H1 (cell line): ENCODE results near the gene SLC17A1. TPM values are rescaled to one million over a fixed set of nuclear protein-coding genes. Genes with fewer than 3 reads are reported as not detected.

Experiments used
- CTCF ChIA-PET: fragments of 300-600 bp; sonication (Branson Sonifier 250); formaldehyde crosslinking; loops from one replicate; lab custom pipeline; 2021; ENCODE audit not compliant: partially characterized antibody; lab: Charles Lee
- POLR2A ChIA-PET: fragments of 300-600 bp; sonication (Branson Sonifier 250); formaldehyde crosslinking; loops from one replicate; lab custom pipeline; 2021; ENCODE audit warnings: inconsistent platforms; ENCODE audit not compliant: partially characterized antibody; lab: Charles Lee
- DNase-seq, 2 experiments: peaks; one replicate each; pipeline versions ENCODE4 v3.0.0 to v3.0.0-alpha.2; 2010 to 2022; ENCODE audit warnings: low spot score in 2 of 2, low read depth in 1 of 2, mixed read lengths in 1 of 2
- FAIRE-seq: peaks from 2 replicates; lab custom pipeline; 2011; peaks lifted over from hg19 to GRCh38; lab: Jason Lieb, UNC
- H2AFZ ChIP-seq: 2 replicates; pipeline ENCODE4 v1.8.1; 2012; ENCODE audit warnings: low read length, inconsistent platforms
- H2AK5ac ChIP-seq: 2 replicates; pipeline ENCODE4 v1.6.1; 2013; ENCODE audit warnings: low read depth, low read length
- H2BK120ac ChIP-seq: replicated peaks from 2 replicates; pipeline ENCODE3; 2013; ENCODE audit warnings: low read depth, low read length, inconsistent platforms
- H2BK12ac ChIP-seq: 2 replicates; pipeline ENCODE4 v1.6.1; 2013; ENCODE audit warnings: low read depth, low read length
- H2BK15ac ChIP-seq: 2 replicates; pipeline ENCODE4 v1.6.1; 2013; ENCODE audit warnings: low read length
- H2BK20ac ChIP-seq: 2 replicates; pipeline ENCODE4 v1.6.1; 2013; ENCODE audit warnings: low read length
- H2BK5ac ChIP-seq: 2 replicates; pipeline ENCODE4 v1.6.1; 2013; ENCODE audit warnings: low read depth, low read length
- H3K14ac ChIP-seq: 2 replicates; pipeline ENCODE4 v1.6.1; 2013; ENCODE audit warnings: inconsistent platforms; ENCODE audit not compliant: insufficient read length
- H3K18ac ChIP-seq: 2 replicates; pipeline ENCODE4 v1.6.1; 2013; ENCODE audit warnings: low read length; ENCODE audit errors: extremely low read depth
- H3K23ac ChIP-seq: 2 replicates; pipeline ENCODE4 v1.6.1; 2013; ENCODE audit warnings: inconsistent platforms; ENCODE audit not compliant: insufficient read length
- H3K23me2 ChIP-seq: 2 replicates; pipeline ENCODE4 v1.6.1; 2013; ENCODE audit warnings: low read depth, low read length
- H3K27ac ChIP-seq: 2 replicates; pipeline ENCODE4 v1.6.1; 2011; ENCODE audit warnings: low read depth, low read length, inconsistent platforms
- H3K27me3 ChIP-seq, 4 experiments: replicated peaks in 1 of 4; 1 replicate in 1 of 4; 2 replicates in 3 of 4; pipeline versions ENCODE4 v1.6.1 to v1.8.1; 2011 to 2013; ENCODE audit warnings: low read length in 3 of 4, mild to moderate bottlenecking in 3 of 4, inconsistent platforms in 2 of 4, mixed read lengths in 2 of 4, moderate library complexity in 1 of 4; ENCODE audit not compliant: control insufficient read depth in 3 of 4, insufficient read depth in 3 of 4; ENCODE audit errors: extremely low read depth in 1 of 4
- H3K36me3 ChIP-seq, 4 experiments: 2 replicates each; pipeline versions ENCODE4 v1.6.1 to v1.8.1; 2011 to 2013; ENCODE audit warnings: mild to moderate bottlenecking in 4 of 4, low read length in 3 of 4, moderate library complexity in 2 of 4, control low read depth in 1 of 4, inconsistent platforms in 1 of 4; ENCODE audit not compliant: insufficient read depth in 4 of 4, control insufficient read depth in 2 of 4
- H3K4ac ChIP-seq: replicated peaks from 2 replicates; pipeline ENCODE3; 2013; ENCODE audit warnings: low read length, low read depth, mixed read lengths, inconsistent platforms; ENCODE audit not compliant: insufficient read length
- H3K4me1 ChIP-seq, 4 experiments: replicated peaks in 1 of 4; 1 replicate in 1 of 4; 2 replicates in 3 of 4; pipeline versions ENCODE4 v1.6.1 to v1.8.1; 2011 to 2013; ENCODE audit warnings: low read length in 3 of 4, inconsistent platforms in 2 of 4, mixed read lengths in 1 of 4; ENCODE audit not compliant: insufficient read depth in 4 of 4, control insufficient read depth in 3 of 4
- H3K4me2 ChIP-seq, 2 experiments: 2 replicates each; pipeline versions ENCODE4 v1.6.1 to v1.8.1; 2011 to 2013; ENCODE audit warnings: low read depth in 2 of 2, low read length in 2 of 2, control low read depth in 1 of 2, inconsistent platforms in 1 of 2, mild to moderate bottlenecking in 1 of 2; ENCODE audit not compliant: insufficient read depth in 1 of 2
- H3K4me3 ChIP-seq, 4 experiments: fragments of 200-600, 300-600 bp in 1 of 4; sonication (generic), shearing (Covaris generic), sonication (Bioruptor Twin) in 1 of 4; 2 replicates each; pipeline versions ENCODE4 v1.5.1 to v1.8.1; 2011 to 2016; ENCODE audit warnings: low read length in 4 of 4, low read depth in 3 of 4, control low read depth in 2 of 4, inconsistent platforms in 2 of 4, mild to moderate bottlenecking in 2 of 4, mixed read lengths in 1 of 4, moderate library complexity in 1 of 4; ENCODE audit not compliant: insufficient read depth in 2 of 4; ENCODE audit errors: extremely low read depth in 1 of 4
- H3K56ac ChIP-seq: replicated peaks from 2 replicates; pipeline ENCODE3; 2013; ENCODE audit warnings: low read depth, mild to moderate bottlenecking, mixed read lengths, low read length, inconsistent platforms; ENCODE audit not compliant: insufficient read length
- H3K79me1 ChIP-seq: 2 replicates; pipeline ENCODE4 v1.6.1; 2013; ENCODE audit warnings: low read depth, low read length, control low read depth
- H3K79me2 ChIP-seq, 2 experiments: 2 replicates each; pipeline versions ENCODE4 v1.6.1 to v1.8.1; 2012 to 2013; ENCODE audit warnings: low read length in 2 of 2, mild to moderate bottlenecking in 2 of 2, inconsistent platforms in 1 of 2; ENCODE audit not compliant: insufficient read depth in 2 of 2, control insufficient read depth in 1 of 2
- H3K9ac ChIP-seq, 4 experiments: replicated peaks in 1 of 4; 1 replicate in 1 of 4; 2 replicates in 3 of 4; pipeline versions ENCODE4 v1.6.1 to v1.8.1; 2011 to 2013; ENCODE audit warnings: low read depth in 3 of 4, low read length in 3 of 4, control low read depth in 2 of 4, mild to moderate bottlenecking in 2 of 4, moderate library complexity in 2 of 4, inconsistent platforms in 1 of 4; ENCODE audit errors: extremely low read depth in 1 of 4
- H3K9me3 ChIP-seq, 2 experiments: 2 replicates each; pipeline versions ENCODE4 v1.6.1 to v1.8.1; 2012 to 2013; ENCODE audit warnings: mild to moderate bottlenecking in 2 of 2, moderate library complexity in 2 of 2, control low read depth in 1 of 2, inconsistent platforms in 1 of 2, low read depth in 1 of 2, low read length in 1 of 2, mixed read lengths in 1 of 2; ENCODE audit not compliant: insufficient read depth in 2 of 2
- H4K20me1 ChIP-seq, 2 experiments: replicated peaks in 1 of 2; 2 replicates each; pipeline versions ENCODE3 to v1.8.1; 2011 to 2013; ENCODE audit warnings: inconsistent platforms in 2 of 2, low read length in 2 of 2, mild to moderate bottlenecking in 1 of 2; ENCODE audit not compliant: insufficient read depth in 2 of 2, control insufficient read depth in 1 of 2
- H4K5ac ChIP-seq: 2 replicates; pipeline ENCODE4 v1.6.1; 2013; ENCODE audit warnings: low read length, low read depth, mixed read lengths, inconsistent platforms; ENCODE audit not compliant: insufficient read length
- H4K8ac ChIP-seq: 2 replicates; pipeline ENCODE4 v1.8.0; 2013; ENCODE audit warnings: mild to moderate bottlenecking, moderate library complexity, low read length, inconsistent platforms; ENCODE audit not compliant: insufficient read depth; ENCODE audit errors: extremely low read depth
- H4K91ac ChIP-seq: replicated peaks from 2 replicates; pipeline ENCODE3; 2013; ENCODE audit warnings: low read length, mixed read lengths, inconsistent platforms; ENCODE audit not compliant: insufficient read length
- ASH2L ChIP-seq: fragments of 200-600, 300-600 bp; sonication (generic); IDR thresholded peaks from one replicate; pipeline ENCODE4 v1.7.1; 2017; ENCODE audit warnings: low read length
- ATF2 ChIP-seq: IDR thresholded peaks from 2 replicates; pipeline ENCODE4 v1.6.1; 2012; ENCODE audit warnings: low read length, inconsistent platforms
- BCL11A ChIP-seq, 2 experiments: IDR thresholded peaks; one replicate each; pipeline ENCODE4 v1.6.1; 2011; ENCODE audit warnings: low read depth in 2 of 2, low read length in 2 of 2, mild to moderate bottlenecking in 2 of 2
- BRCA1 ChIP-seq: IDR thresholded peaks from 2 replicates; pipeline ENCODE4 v1.6.1; 2012; ENCODE audit warnings: low read depth, low read length, improper control_type of control experiment
- CHD1 ChIP-seq: IDR thresholded peaks from 2 replicates; pipeline ENCODE4 v1.6.1; 2012; ENCODE audit warnings: low read depth, low read length, improper control_type of control experiment
- CHD2 ChIP-seq: IDR thresholded peaks from 2 replicates; pipeline ENCODE4 v1.6.1; 2012; ENCODE audit warnings: low read length, improper control_type of control experiment
- EP300 ChIP-seq, 2 experiments: IDR thresholded peaks; 1 replicate in 1 of 2; 2 replicates in 1 of 2; pipeline ENCODE4 v1.6.1; 2011 to 2012; ENCODE audit warnings: low read depth in 2 of 2, low read length in 2 of 2, mild to moderate bottlenecking in 2 of 2, borderline replicate concordance in 1 of 2, inconsistent platforms in 1 of 2, moderate library complexity in 1 of 2
- HDAC6 ChIP-seq: IDR thresholded peaks from one replicate; pipeline ENCODE4 v1.7.1; 2012; ENCODE audit warnings: low read depth, mild to moderate bottlenecking, inconsistent platforms, low read length, moderate library complexity
- KDM4A ChIP-seq: IDR thresholded peaks from one replicate; pipeline ENCODE4 v1.7.1; 2012; ENCODE audit warnings: low read depth, mild to moderate bottlenecking, moderate library complexity, low read length, inconsistent platforms; ENCODE audit not compliant: severe bottlenecking
- KDM5A ChIP-seq: fragments of 200-600 bp; IDR thresholded peaks from 2 replicates; pipeline ENCODE4 v1.7.1; 2012; ENCODE audit warnings: mild to moderate bottlenecking, low read length, inconsistent platforms, mixed read lengths
- SIN3A ChIP-seq, 2 experiments: IDR thresholded peaks in 1 of 2; conservative IDR thresholded peaks in 1 of 2; 2 replicates each; pipeline ENCODE4 v1.6.1; 2011 to 2012; ENCODE audit warnings: low read length in 2 of 2, improper control_type of control experiment in 1 of 2, low read depth in 1 of 2, mild to moderate bottlenecking in 1 of 2
- TAF1 ChIP-seq: IDR thresholded peaks from 2 replicates; pipeline ENCODE4 v1.6.1; 2011; ENCODE audit warnings: mild to moderate bottlenecking, low read depth, low read length
- YY1 ChIP-seq: IDR thresholded peaks from 2 replicates; pipeline ENCODE4 v1.6.1; 2011; ENCODE audit warnings: low read depth, mild to moderate bottlenecking, low read length
- WGBS, 2 experiments: shearing (Covaris generic) in 1 of 2; methylation state at CpG; one replicate each; pipeline versions ENCODE4 v1.1.6 to v1.1.7; 2013 to 2015; ENCODE audit warnings: low lambda C conversion rate in 2 of 2, mixed read lengths in 2 of 2, inconsistent platforms in 1 of 2, low coverage in 1 of 2, missing lambda C conversion rate in 1 of 2; ENCODE audit not compliant: insufficient replicate concordance in 2 of 2, insufficient coverage in 1 of 2, insufficient read length in 1 of 2; ENCODE audit errors: extremely low coverage in 1 of 2, missing lambda C conversion rate in 1 of 2; 5-methylcytosine and 5-hydroxymethylcytosine counted together
- polyA plus RNA-seq, 7 experiments: library from polyadenylated mRNA; depleted of rRNA in 3 of 7; stranded (reverse) in 5 of 7; unstranded in 2 of 7; fragments of >200 nt in 5 of 7; fragments of 200-250 nt in 2 of 7; gene quantifications; 1 replicate in 5 of 7; 2 replicates in 1 of 7; 4 replicates in 1 of 7; pipeline versions ENCODE4 v1.2.1 to v1.2.3, GENCODE V29; 2011 to 2013; ENCODE audit warnings: missing spikeins in 2 of 7, mixed read lengths in 2 of 7
- total RNA-seq: library from RNA; stranded (reverse); fragmentation: NEBNext Ultra II Directional; extraction: Animal tissue kit (Norgen Biotek cat#: 25700); gene quantifications from 2 replicates; pipeline ENCODE4 v1.2.1, GENCODE V29; 2021

Gene SLC17A1
- total and polyA plus RNA-seq, 2 of the 8 experiments (the other 6 are each of a cell fraction or from before 2014, with no cell fraction given): not detected

GRCh38 chr6:25832670-25833069 lies 818 bp upstream of the SLC17A1 start:
- FAIRE-seq: no peak
- no peak overlapping the region for H4K8ac ChIP-seq
- 100% methylated on average over 3 of the region's 3 CpGs; no CpG with 5 or more reads in 1 of the 2 experiments for WGBS, 2 experiments
- TF ChIP-seq KDM5A (no peak), BRCA1 (no peak), SIN3A (conservative IDR thresholded peaks at IDR 0.05 in 1 of 2, IDR thresholded peaks at IDR 0.05 in 1 of 2; ENCODE audit: low read depth in 1 of 2, low read length in 2 of 2) (no peak), KDM4A (no peak), HDAC6 (no peak), CHD2 (no peak), EP300 (IDR thresholded peaks at IDR 0.05; ENCODE audit: borderline replicate concordance in 1 of 2, low read depth in 2 of 2, low read length in 2 of 2) (no peak), YY1 (no peak), CHD1 (no peak), TAF1 (no peak), ASH2L (no peak), ATF2 (no peak), BCL11A (IDR thresholded peaks at IDR 0.05; ENCODE audit: low read depth in 2 of 2, low read length in 2 of 2) (no peak)

More at GRCh38 chr6:25832670-25833069, 818 bp upstream of the SLC17A1 start:
- no peak overlapping the region for H3K18ac ChIP-seq
- no peak overlapping the region for H2BK5ac ChIP-seq
- no peak overlapping the region for H2BK12ac ChIP-seq
- no peak overlapping the region for H3K4me2 ChIP-seq
- H3K23me2 ChIP-seq: no peaks in the 10 kb centered on the region; the same call in 1 of the 2 replicates
- H3K79me1 ChIP-seq: no peaks in the 10 kb centered on the region
- H3K36me3 ChIP-seq: no peaks in the 10 kb centered on the region
- no peak overlapping the region for H2BK120ac ChIP-seq
- H3K14ac ChIP-seq: no peak overlapping the region
- no peaks in the 10 kb centered on the region for H3K9me3 ChIP-seq
- H3K4me1 ChIP-seq: no peaks in the 10 kb centered on the region
- H3K4me3 ChIP-seq: no peak overlapping the region
- H4K20me1 ChIP-seq: no peaks in the 10 kb centered on the region
- no peaks in the 10 kb centered on the region for H3K79me2 ChIP-seq
- H3K9ac ChIP-seq: no peak overlapping the region
- no peak for DNase-seq
- H4K5ac ChIP-seq: no peak overlapping the region
- no peak overlapping the region for H3K23ac ChIP-seq
- no peak overlapping the region for H2BK20ac ChIP-seq
- H2AFZ ChIP-seq: no peak overlapping the region
- POLR2A ChIA-PET: interaction anchor here (0.6 kb wide), 1 partner anchor 27 kb away, joined by 3 read pairs; no protein-coding TSS in a partner anchor
- no peak overlapping the region for H4K91ac ChIP-seq
- H3K27me3 ChIP-seq: no peaks in the 10 kb centered on the region
- no peak overlapping the region for H3K4ac ChIP-seq
- H2BK15ac ChIP-seq: no peak overlapping the region
- CTCF ChIA-PET: interaction anchor here (0.7 to 1.3 kb wide), 2 partner anchors 9 to 383 kb away, joined by 3 to 4 read pairs; no protein-coding TSS in a partner anchor
- no peak overlapping the region for H3K27ac ChIP-seq
- no peak overlapping the region for H3K56ac ChIP-seq
- H2AK5ac ChIP-seq: no peak overlapping the region
